GM21528 (cell line): ENCODE measurements around the gene KRTAP5-6.

Source experiments
- ATAC-seq: cut with Tn5 transposase; IDR thresholded peaks from one replicate; pipeline ENCODE4 v1.9.1; 2021; ENCODE audit warnings: mild to moderate bottlenecking, moderate library complexity; ENCODE audit not compliant: unreplicated experiment, low FRiP score

The KRTAP5-6 gene

DNA sequence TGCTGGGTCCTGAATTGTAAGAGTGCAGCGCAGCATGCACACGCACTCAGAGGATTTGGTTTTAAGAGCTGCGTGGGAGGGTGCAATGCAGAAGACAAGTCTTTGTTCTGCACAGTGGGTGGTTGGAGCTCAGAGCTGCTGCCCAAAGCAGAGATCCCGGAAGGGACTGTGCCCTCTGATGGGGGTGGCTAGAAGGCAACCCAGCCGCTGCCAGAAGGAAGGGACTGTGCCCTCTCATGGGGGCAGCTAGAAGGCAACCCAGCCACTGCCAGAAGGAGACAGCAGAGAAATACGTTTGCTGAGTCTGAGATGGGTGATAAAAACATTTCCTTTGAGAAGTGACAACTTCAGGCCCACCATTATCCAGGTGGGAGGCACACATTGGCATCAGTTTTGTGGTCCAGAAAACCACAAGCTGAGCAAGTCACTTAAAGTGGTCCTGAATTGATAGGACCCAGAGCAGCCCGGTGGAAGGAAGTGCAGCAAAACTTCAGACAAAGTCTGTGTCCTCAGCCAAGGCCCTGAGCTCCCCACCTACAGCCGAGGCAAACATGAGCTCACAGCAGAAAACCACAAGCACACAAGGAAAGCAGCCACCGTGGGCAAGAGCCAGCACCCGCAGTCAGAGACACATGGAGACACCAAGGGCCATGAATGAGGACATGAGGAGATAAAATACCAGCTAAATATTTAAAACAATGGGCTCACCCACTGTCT is 4.3 kb downstream of the KRTAP5-6 start:
- ATAC-seq = no peak

DNA sequence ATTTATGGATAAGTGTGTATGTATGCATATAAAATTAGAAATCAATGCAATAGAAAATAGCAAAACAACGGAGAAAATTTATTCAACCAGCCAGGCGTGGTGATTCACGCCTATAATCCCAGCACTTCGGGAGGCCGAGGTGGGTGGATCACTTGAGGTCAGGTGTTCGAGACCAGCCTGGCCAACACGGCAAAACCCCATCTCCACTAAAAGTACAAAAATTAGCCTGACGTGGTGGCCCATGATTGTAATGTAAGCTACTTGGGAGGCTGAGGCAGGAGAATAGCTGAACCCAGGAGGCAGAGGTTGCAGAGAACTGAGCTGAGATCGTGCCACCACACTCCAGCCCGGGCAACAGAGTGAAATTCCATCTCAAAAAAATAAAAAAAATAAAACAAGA is 5.5 kb downstream of the KRTAP5-6 start:
- ATAC-seq = no peak

DNA sequence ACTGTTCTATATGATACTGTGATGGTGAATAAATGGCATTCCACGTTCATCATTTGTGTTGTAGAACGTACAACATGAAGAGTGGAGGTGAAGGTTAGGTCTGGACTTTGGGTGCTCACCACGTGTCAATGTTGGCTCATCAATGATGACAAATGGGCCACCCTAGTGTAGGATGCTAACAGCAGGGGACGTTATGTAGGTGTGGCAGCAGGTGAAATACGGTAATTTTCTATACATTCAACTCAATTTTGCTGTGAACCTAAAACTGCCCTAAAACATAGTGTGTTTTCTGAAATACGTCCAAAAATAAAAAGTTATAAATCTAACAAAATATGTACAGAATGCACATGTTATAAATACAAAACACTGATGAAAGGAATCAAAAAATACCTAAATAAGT is 6.2 kb downstream of the KRTAP5-6 start:
- ATAC-seq = no peak

DNA sequence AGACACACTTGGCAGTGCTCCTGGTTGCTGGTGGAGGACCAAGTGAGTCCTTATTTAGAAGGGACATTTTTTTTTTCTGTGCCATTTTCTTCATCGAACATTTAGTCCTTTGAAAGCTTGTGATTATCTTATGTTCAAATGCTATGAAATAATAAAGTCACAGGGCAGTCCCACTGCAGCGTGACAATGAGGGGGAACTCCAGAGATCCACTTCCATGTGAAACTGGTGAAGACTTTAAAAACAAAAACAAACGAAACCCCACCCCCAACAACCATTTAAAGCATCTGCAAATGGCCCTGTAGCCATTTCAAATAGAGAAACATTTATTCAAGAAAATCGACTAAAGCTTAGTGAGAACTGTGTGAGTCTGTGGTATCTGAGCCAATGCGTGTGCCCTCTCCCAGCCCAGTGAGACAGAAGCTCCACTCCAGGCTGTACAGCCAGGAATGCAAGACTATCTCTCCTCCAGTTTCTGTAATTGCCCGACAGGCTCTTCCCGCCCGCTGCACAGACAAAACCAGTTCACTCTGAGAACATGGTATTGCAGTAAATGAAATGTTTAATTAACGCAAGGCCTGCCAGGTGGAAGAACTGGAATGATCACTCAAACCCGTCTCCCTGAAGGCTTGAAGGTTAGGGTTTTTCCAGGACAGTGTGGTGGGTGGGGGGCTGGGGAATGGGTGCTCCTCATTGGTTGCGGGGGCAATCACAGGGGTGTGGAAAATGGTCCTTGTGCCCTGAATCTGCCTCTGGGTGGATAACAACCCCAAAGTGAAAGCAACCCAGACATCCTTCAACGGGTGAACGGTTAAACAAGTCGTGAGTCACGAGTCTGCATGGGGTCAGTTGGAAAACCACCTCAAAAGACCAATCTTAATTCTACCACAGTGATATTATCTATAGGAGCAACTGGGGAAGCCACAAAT is 8.4 kb downstream of the KRTAP5-6 start:
- ATAC-seq = no peak

DNA sequence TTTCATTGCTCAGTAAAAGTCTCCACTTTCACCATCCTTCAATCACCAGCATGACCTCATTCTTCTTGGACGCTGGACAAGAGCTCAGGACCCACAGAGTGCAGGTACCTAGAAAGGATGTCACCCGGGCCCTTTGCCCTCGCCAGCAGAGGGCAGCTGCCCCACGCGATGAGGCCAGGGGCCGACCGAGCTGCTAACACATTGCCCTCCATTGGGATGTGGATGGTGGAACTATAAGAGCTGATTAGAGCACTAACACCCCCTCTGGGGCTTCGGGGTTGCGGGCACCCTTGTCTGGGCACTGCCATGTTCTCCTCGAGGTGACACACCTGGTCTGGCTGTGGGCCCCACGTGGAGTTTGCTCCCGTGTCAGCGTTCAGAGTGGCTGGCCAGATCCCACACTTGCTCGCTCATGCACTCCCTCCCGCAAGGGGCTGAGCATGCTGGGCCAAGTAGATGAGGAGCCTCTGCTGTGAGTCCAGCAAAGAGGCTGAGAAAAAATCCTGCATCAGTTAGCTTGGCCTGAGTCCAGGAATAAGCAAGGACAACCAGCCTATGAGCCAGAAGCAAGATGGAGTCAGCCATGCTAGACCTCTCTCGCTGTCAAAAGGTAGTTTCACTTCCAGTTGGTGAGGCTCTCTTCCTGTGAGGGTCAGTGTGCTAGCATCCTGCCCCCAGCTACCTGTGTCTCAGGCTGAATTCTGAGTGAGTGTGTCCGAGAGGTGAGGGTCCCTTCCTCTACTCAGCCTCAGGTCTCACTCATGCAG is 9.8 kb downstream of the KRTAP5-6 start:
- ATAC-seq = no peak

DNA sequence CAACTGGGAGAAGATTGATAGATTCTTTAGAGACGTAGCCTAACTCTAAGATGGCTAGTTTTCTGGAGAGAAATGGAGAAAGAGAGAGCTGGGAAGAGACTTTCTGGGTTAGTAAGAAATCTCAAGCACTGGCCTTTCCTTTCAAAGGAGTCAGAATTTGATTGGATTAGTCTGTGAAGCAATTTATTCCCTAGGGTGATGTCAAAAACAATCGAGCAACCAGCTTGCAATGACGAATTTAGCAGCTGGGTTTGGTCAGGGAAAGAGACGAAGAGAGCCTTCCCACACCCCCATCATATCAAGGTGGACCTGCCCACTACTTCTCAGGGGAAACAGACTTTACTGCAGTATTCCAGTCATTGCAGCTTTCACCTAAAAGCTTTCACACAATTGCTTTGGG is 10.8 kb downstream of the KRTAP5-6 start:
- no peak for ATAC-seq

DNA sequence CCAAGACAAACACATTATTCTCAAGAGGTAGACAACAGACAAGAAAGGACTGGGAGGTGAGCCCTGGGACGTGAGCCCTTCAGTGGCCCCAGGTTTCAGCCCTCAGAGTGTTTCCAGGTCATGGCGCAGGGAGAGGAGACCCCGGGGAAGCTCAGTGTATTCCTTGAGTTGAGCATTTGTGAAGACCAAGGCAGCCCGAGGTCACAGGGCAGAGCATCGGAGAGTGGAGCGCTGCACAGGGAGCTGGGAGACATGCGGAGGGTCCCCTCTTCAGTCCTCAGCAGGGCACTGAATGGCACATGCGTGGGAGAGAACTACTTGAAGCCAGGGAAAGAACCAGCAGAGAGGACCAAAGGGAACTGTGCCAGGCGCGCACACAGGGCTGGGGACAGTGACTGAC is 11.7 kb downstream of the KRTAP5-6 start:
- ATAC-seq = no peak

DNA sequence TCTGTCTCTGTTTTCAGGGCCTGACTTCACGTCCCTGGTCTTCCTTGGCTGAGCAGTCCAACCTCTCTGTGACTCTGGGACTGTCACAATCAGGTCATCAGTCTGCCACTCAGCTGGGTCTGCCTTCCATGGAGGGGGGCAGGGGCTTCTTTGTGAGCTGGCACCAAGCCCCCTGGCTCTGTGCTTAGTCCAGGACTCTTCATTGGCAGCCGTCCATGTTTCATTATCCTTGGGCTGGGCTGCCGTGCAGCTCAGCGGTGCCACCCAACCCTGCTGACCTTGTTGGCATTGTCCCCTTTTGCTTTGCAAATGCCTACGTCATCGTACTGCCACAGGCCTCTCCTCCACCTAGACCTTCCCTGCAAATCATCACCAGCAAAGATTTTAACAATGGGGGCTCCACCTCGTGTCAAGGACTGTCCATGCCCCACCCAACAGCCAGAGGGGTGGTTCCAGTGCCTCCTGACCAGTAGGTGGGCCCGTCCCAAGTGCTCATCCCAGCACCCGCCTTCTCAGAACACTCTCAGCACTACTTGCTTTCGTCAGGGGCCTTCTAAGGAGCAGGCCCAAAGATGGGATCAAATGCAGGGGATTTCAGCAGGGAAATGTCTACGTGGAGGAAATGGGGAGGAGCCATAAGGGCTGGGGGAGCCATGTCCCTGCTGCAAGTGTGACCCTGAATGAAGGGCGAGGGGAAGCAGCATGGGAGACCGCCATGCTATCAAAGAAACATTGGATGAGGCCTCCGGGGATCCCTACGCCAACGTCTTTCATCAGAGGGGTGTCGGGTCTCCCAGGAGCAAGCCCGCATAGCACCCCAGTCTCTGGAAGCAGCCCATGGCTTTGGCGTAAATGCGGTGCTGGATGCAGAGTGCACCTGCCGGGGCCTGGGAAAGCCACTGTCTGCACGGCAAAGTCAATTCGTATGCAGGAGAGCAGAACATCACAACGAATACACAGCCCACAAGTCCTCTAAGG is 18.2 kb downstream of the KRTAP5-6 start:
- no peak for ATAC-seq

DNA sequence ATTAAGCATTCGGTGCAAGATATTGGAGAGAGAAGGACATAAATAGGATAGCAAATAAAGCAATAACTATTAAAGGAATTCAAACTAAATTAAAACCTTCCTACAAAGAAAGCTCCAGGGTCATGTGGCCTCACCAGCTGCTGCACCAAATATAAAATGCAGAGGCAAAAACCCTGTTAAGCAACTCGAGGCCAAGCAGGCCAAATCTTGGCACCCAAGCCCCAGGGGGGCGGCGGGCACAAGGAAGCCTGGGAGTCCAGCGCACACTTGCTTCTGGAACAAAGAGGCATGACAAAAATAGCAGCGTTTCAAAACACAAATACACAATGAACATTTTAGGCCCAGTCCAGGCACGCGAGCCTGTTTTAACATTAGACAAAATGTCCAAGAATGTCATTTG is 20.8 kb downstream of the KRTAP5-6 start:
- ATAC-seq = no peak

DNA sequence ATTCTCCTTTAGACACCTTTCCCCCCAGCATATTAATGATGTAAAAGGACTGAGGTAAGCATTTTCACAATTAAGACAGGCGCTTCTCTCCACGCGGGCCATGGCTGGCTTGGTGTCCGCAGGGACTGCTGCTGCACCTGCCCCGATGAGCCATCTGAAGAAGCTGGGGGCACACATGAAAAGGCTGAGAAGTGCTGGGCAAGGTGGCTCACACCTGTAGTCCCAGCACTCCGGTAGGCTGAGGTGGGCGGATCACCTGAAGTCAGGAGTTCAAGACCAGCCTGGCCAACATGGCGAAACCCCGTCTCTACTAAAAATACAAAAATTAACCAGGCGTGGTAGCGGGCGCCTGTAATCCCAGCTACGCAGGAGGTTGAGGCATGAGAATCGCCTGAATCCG is 21.3 kb downstream of the KRTAP5-6 start:
- no peak for ATAC-seq

DNA sequence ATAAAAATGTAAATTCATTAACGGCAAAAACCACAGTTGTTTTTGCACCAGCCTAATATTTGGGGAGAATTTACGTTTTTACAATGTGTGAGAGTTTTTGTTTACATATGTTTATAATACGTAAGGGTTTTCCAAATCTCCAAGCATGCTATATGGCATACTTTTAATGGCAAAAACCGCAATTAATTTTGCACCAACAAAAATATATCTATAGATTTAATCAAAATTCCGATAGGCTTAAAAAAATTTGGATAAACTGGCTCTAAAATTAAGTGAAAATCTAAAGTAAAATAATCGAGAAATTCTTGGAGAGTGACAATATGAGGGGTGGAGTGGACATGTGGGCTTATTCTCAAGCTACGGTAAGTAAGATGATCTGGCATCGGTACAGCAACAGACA is 22.8 kb downstream of the KRTAP5-6 start:
- no peak for ATAC-seq

DNA sequence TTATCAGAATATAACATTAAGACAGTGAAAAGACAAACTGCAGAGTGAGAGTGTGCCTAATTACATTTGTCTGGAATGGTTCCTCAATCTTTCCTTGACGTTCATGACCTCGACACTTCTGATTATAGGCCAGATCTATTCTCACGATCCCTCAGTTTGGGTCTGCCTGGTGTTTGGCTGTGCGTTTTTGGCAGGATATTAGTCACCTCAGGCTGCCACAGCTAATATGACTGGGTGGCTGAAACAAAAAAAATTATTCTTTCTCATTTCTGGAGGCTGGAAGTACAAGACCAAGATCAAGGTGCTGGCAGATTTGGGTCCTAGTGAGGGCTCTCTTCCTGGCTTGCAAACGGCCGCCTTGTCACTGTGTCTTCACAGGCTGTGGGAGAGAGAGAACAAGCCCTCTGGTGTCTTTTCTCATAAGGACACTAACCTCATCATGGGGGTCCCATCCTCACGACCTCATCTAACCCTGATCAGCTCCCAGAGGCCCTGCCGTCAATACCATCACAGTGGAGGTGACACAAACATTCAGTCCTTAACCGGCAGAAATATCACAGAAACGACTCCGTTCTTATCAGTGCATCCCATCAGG is 30.2 kb downstream of the KRTAP5-6 start:
- ATAC-seq = no peak

DNA sequence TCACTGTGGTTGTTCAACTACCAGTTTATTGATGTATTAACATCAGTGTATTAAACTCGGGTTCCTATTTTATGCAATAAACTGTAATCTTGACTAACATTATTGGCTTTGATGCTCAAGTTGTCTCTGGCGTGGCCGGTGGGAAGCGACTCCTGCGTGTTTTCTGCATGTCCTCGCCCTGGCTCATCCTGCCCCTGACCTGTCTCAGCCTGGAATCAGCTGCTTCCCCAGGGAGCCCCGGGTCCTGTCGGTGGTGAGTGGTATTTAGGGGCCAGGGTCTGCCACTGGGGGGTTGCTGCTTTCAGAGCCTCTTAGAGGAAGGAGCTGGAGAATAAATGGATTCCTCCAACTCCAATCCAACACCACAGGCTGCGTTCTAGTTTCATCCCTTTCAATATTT is 30.9 kb downstream of the KRTAP5-6 start:
- ATAC-seq = no peak

DNA sequence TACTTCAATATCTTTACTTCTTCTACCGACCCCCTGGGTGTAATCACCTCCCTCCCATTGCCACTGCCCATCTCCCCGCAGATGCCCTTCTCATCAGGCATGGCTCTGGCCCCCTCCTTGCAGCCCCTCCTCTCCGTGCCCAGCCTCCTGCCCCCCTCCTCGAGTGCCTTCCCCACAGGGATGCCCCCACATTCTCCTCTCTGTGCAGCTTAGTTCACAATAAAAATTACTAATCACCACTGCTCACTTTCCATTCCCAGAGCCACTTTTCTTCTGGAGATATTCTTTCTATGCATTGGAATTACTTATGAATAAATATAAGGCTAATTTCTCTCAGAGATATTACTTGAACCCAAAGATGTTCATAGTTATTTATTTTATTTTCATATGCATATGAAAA is 31.3 kb downstream of the KRTAP5-6 start:
- ATAC-seq = no peak

DNA sequence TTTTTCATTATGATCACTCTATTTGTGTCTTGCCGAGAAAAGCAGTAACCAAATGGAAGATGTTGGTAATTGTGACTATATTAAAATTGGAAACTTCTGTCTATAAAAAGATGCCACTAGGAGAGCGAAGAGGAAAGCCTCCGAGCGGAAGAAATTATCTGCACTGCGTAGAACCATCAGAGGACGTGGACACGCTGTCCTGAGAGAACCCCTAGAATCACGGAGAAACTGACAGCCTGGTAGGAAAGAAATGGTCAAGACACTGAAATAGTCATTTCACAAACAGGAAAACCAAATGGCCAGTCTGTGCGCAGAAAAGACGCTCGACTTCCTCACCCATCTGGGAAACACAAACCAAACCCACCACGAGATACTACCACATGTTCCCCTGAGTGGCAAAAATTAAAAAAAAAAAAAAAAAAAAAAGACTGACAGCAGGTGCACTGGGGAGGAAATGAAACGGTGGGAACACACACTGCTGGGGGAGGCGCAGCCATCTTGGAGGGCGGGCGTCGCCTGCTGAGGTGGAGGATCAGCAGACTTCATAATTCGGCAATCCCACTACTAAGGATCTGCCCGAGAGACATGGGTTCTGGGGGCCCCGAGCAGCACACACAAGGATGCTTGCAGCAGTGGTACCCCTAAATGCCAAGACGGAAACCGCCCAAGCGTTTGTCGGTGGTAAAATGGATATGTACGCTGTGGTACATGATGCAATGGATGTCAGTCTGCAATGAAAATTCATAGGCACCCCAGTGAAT is 32.1 kb downstream of the KRTAP5-6 start:
- ATAC-seq = no peak

DNA sequence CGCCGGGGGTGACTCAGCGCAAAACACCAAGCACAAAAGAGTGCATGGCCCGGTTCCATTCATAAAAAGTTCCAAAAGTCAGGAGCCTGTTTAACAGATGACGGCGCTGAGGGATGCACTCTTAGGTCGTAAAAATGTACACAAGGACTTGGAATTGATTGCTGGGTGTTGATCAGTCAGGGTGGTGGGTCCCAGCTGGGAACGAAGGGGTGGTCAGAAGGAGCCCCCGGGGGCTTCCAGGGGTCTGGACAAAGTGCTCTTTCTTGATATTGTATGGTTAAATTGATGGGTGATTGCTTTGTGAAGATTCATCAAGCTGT is 32.7 kb downstream of the KRTAP5-6 start:
- no peak for ATAC-seq

DNA sequence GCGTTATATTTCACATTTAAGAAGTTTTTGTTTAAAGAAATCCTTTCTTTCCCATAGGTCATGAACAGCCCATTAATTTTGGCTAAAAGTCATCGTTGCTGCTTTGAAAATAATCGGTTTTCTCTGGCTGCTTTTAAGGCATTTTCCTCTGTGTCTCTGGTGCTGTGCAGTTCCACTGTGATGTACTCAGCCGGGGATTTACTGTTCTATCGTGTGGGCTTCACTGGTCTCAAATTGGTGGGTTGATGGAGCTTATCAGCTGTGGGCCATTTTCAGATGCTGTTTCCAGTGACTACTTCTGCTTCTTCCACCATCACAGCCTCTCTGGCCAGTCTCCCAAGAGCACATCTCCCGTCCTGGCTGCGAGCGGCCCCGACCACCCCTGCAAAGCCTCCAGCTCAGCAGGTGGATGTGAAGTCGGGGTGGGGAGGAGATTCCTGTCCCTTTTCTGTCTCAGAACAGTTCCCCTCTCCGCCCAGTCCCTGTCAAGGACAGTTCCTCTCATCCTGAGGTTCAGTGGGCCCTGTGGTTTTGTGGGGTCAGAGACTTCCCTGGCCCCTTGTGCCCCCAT is 33.1 kb downstream of the KRTAP5-6 start:
- ATAC-seq = no peak

DNA sequence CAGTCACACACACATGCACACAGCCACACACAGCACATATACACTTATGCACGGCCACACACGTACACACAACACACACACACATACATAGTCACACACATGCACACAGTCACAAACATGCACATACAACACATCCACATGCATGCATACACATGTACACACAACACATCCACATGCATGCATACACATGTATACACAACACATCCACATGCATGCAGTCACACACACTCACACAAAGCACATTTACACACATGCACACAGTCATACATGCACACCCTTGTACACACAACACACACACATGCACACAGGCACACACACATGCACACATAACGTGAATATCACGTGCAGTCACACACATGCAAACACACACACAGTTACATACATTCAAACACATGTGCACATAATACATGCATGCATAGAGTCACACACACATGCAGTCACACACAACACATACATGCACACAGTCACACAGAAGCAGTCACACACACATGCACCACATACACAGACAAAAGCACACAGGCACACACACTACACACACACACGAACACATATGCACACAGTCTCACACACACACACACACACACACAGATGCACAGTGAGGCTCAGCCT is 34.6 kb downstream of the KRTAP5-6 start:
- no peak for ATAC-seq
